Kidney capillary endothelial cell (primary cell): ENCODE results near the gene MYCBP2.
"Not testable (repeated sequence)": the region's sequence is repeated elsewhere in the genome, so short reads cannot be mapped to it uniquely, and the experiment has no call there.

Experiments used
- DNase-seq: peaks from one replicate; pipeline ENCODE4 v3.0.0-alpha.2; 2018; ENCODE audit warnings: low spot score

MYCBP2 gene

GRCh38 chr13:77198995-77199394 lies 127.9 kb downstream of the MYCBP2 start:
- not testable (repeated sequence) for DNase-seq

GRCh38 chr13:77196052-77196618 lies 130.8 kb downstream of the MYCBP2 start:
- no peak for DNase-seq

GRCh38 chr13:77190349-77190958 lies 136.4 kb downstream of the MYCBP2 start:
- no peak for DNase-seq

GRCh38 chr13:77185721-77186120 lies 141.2 kb downstream of the MYCBP2 start:
- no peak for DNase-seq

- no peak for DNase-seq
These were observed 142.4 kb downstream of the MYCBP2 start for GRCh38 chr13:77184455-77184854.

GRCh38 chr13:77180011-77180410 lies 146.9 kb downstream of the MYCBP2 start:
- DNase-seq, result no peak

- DNase-seq, result no peak
These were observed 149.2 kb downstream of the MYCBP2 start for GRCh38 chr13:77177646-77178045.

GRCh38 chr13:77176350-77176749 lies 150.5 kb downstream of the MYCBP2 start:
- no peak for DNase-seq

GRCh38 chr13:77172650-77173049 lies 154.2 kb downstream of the MYCBP2 start:
- no peak for DNase-seq

- DNase-seq, result no peak
These were observed 155.4 kb downstream of the MYCBP2 start for GRCh38 chr13:77171451-77171850.

GRCh38 chr13:77168237-77168636 lies 158.7 kb downstream of the MYCBP2 start:
- no peak for DNase-seq

- no peak for DNase-seq
These were observed 176.2 kb downstream of the MYCBP2 start for GRCh38 chr13:77150651-77151050.

GRCh38 chr13:77143431-77143830 lies 183.5 kb downstream of the MYCBP2 start:
- DNase-seq, result no peak

- no peak for DNase-seq
These were observed 187.6 kb downstream of the MYCBP2 start for GRCh38 chr13:77139306-77139705.

- DNase-seq, result no peak
These were observed 188.1 kb downstream of the MYCBP2 start for GRCh38 chr13:77138813-77139212.

- no peak for DNase-seq
These were observed 189.9 kb downstream of the MYCBP2 start for GRCh38 chr13:77136902-77137420.

GRCh38 chr13:77124423-77124822 lies 202.5 kb downstream of the MYCBP2 start:
- no peak for DNase-seq

GRCh38 chr13:77118134-77118533 lies 208.8 kb downstream of the MYCBP2 start:
- no peak for DNase-seq

GRCh38 chr13:77114271-77114670 lies 212.6 kb downstream of the MYCBP2 start:
- DNase-seq, result no peak

- DNase-seq, result no peak
These were observed 213.4 kb downstream of the MYCBP2 start for GRCh38 chr13:77113496-77113895.

GRCh38 chr13:77105051-77105450 lies 221.8 kb downstream of the MYCBP2 start:
- DNase-seq, result no peak

GRCh38 chr13:77099415-77099814 lies 227.5 kb downstream of the MYCBP2 start:
- no peak for DNase-seq

- DNase-seq, result no peak
These were observed 231.6 kb downstream of the MYCBP2 start for GRCh38 chr13:77095288-77095687.

- no peak for DNase-seq
These were observed 232.1 kb downstream of the MYCBP2 start for GRCh38 chr13:77094773-77095172.
